GM12892 (cell line): ENCODE results near the gene FAM90A1.
A peak's percentile ranks its signal among the peaks of the same experiment; 100 is the strongest.
"Not testable (repeated sequence)": the region's sequence is repeated elsewhere in the genome, so short reads cannot be mapped to it uniquely, and the experiment has no call there.

Experiments used
- DNase-seq: peaks from one replicate; pipeline ENCODE4 v3.0.0; 2011; ENCODE audit not compliant: insufficient read length
- FAIRE-seq: peaks from 2 replicates; lab custom pipeline; 2011; peaks lifted over from hg19 to GRCh38; lab: Jason Lieb, UNC
- POLR2A ChIP-seq: IDR thresholded peaks from 2 replicates; pipeline ENCODE4 v1.6.1; 2011; ENCODE audit warnings: low read depth, low read length, control low read depth

The FAM90A1 gene

GRCh38 chr12:8182923-8183322 lies 44.5 kb downstream of the FAM90A1 start:
- FAIRE-seq, DNase-seq: not testable (repeated sequence)

DNA sequence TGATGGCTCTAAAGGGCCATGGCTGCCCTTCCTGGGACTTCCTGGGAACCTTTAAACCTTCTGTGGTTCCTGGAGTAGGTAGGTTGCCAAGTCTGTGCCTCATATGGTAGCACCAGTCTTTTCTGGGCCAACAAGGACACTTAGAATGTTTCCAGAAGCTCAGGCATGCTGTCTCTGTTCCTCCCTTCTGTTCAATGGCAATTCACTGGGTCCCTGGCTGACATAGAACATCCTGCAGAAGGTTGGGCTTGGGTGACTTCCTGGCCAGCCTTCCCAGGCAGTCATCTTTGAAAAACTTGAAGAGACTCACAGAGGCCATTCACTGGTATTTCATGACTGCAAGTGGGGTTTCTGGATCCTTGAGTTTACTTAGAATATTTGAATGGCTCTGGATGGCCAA lies 46.1 kb downstream of the FAM90A1 start:
- FAIRE-seq, DNase-seq: not testable (repeated sequence)

DNA sequence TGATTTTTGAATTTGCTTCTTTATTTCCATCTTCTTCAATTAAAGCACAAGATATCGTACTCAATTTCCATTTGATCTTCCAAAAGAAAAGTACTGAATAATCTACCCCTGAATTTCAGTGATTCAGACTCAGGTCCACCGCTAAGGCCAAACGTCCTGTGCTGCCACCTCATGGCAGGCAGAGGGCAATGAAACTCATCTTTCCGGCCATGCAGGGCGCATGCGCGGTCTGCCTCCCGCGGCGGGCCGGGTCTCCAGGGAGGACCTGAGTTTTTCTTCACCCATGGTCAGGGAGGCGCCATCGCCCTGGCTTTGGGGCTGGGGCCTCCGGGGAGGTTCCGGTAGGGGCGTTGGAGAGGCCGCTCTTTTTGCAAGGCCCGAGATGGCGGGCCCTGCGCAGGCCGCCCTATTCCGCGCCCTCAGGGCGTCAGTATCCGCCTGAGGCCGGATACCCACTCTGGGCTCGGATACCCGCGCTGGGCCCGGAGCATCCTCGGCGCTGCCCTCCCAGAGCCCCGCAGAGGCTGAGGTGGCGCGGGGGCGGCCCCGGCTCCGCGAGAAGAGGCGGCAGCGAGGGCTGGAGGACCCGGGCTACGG lies 47.3 kb downstream of the FAM90A1 start:
- peak; percentile 38 for DNase-seq
- FAIRE-seq, result not testable (repeated sequence)
- peak; percentile 26; the same call in 1 of the 2 replicates for TF ChIP-seq POLR2A

- DNase-seq, FAIRE-seq: not testable (repeated sequence)
Measured at GRCh38 chr12:8172911-8173310, 54.5 kb downstream of the FAM90A1 start.
